ENCODE results near the gene CHMP5.

GRCh38 chr9:33329117-33329563, 64.3 kb downstream of the CHMP5 start:
- no peak for TF ChIP-seq CTCF (IDR thresholded peaks at IDR 0.05; ENCODE audit: insufficient read depth, low read depth, low read length)
- no peak for TF ChIP-seq EZH2 (IDR thresholded peaks at IDR 0.05; ENCODE audit: insufficient read depth, low read length)

Data from astrocyte (in vitro differentiated cells and primary cell).